Endothelial cell of umbilical vein (primary cell): ENCODE results near the gene SH3GLB2.

Experiments
- CTCF ChIP-seq, 2 donors: IDR thresholded peaks; 1 replicate in 1 of 2; 2 replicates in 1 of 2; pipeline ENCODE4 v1.5.1; 2011; ENCODE audit warnings: low read length in 2 of 2, mild to moderate bottlenecking in 2 of 2, moderate library complexity in 2 of 2, control low read depth in 1 of 2, inconsistent platforms in 1 of 2, low read depth in 1 of 2; ENCODE audit not compliant: insufficient read depth in 1 of 2; ENCODE audit errors: extremely low read depth in 1 of 2
- EZH2 ChIP-seq: IDR thresholded peaks from 2 replicates; pipeline ENCODE4 v1.6.1; 2012; ENCODE audit warnings: borderline replicate concordance, low read depth, mild to moderate bottlenecking, moderate library complexity, low read length, inconsistent platforms; ENCODE audit not compliant: severe bottlenecking
- FOS ChIP-seq: IDR thresholded peaks from 2 replicates; pipeline ENCODE4 v1.6.1; 2011; ENCODE audit warnings: mild to moderate bottlenecking, low read length, moderate library complexity, borderline replicate concordance; ENCODE audit not compliant: insufficient read depth
- MYC ChIP-seq: IDR thresholded peaks from one replicate; pipeline ENCODE4 v1.6.1; 2011; ENCODE audit warnings: mild to moderate bottlenecking, low read depth, low read length
- POLR2A ChIP-seq: IDR thresholded peaks from 2 replicates; pipeline ENCODE4 v1.6.1; 2012; ENCODE audit warnings: low read depth, mild to moderate bottlenecking, control low read depth, low read length
- POLR2AphosphoS5 ChIP-seq: IDR thresholded peaks from 2 replicates; pipeline ENCODE4 v1.6.1; 2012; ENCODE audit warnings: low read depth, mild to moderate bottlenecking, control low read depth, low read length, moderate library complexity; ENCODE audit not compliant: insufficient read depth
- TF ChIP-seq, protein P1 (sequence below): IDR thresholded peaks from 2 replicates; pipeline ENCODE4 v1.6.1; 2011; ENCODE audit not compliant: insufficient read depth, insufficient read length

GRCh38 chr9:129071526-129072126 lies 43.5 kb upstream of the SH3GLB2 start:
- TF ChIP-seq MYC = no peak
- no peak for TF ChIP-seq POLR2A
- TF ChIP-seq, protein P1, sequence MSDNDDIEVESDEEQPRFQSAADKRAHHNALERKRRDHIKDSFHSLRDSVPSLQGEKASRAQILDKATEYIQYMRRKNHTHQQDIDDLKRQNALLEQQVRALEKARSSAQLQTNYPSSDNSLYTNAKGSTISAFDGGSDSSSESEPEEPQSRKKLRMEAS = no peak
- TF ChIP-seq EZH2 = no peak
- no peak for TF ChIP-seq CTCF (IDR thresholded peaks at IDR 0.05; ENCODE audit: extremely low read depth in 1 of 2, insufficient read depth in 1 of 2, low read depth in 1 of 2, low read length in 2 of 2)
- TF ChIP-seq POLR2AphosphoS5 = no peak
- no peak for TF ChIP-seq FOS
